IMR-90 (cell line): ENCODE results near the gene CAPRIN1. TPM values are rescaled to one million over a fixed set of nuclear protein-coding genes. Genes with fewer than 3 reads are reported as not detected.

Source experiments
- ATAC-seq: fragments of 200-7000 bp; cut with Tn5 transposase; 2 replicates; pipeline ENCODE4 v1.9.1; 2020; ENCODE audit warnings: low read depth, mild to moderate bottlenecking, moderate library complexity
- BruUV-seq: library from RNA; stranded (reverse); fragments of 400-500 nt; replicated peaks from 2 replicates; lab custom pipeline; 2021; lab: Mats Ljungman, UMichigan
- CTCF ChIA-PET: fragments of 300-600 bp; formaldehyde crosslinking; extraction: SDS; loops from one replicate; lab custom pipeline; 2021; ENCODE audit warnings: antibody characterized with exemption; lab: Yijun Ruan, JAX
- POLR2A ChIA-PET: fragments of 300-600 bp; sonication (Branson Sonifier 250); formaldehyde crosslinking; loops from one replicate; lab custom pipeline; 2022; ENCODE audit warnings: antibody characterized with exemption; ENCODE audit not compliant: unreplicated experiment; lab: Charles Lee
- DNase-seq: peaks from one replicate; pipeline ENCODE4 v3.0.0; 2013
- H2AFZ ChIP-seq: replicated peaks from 2 replicates; pipeline ENCODE3; 2013; ENCODE audit warnings: low read length, mild to moderate bottlenecking; ENCODE audit not compliant: poor library complexity
- H2AK5ac ChIP-seq: 2 replicates; pipeline ENCODE4 v1.6.1; 2013; ENCODE audit warnings: low read depth, low read length, inconsistent platforms
- H2AK9ac ChIP-seq: replicated peaks from 2 replicates; pipeline ENCODE3; 2013; ENCODE audit warnings: mild to moderate bottlenecking, low read depth, low read length, moderate library complexity; ENCODE audit not compliant: poor library complexity
- H2BK120ac ChIP-seq: 2 replicates; pipeline ENCODE4 v1.6.1; 2013; ENCODE audit warnings: low read depth, low read length, inconsistent platforms
- H2BK15ac ChIP-seq: 3 replicates; pipeline ENCODE4 v1.6.1; 2013; ENCODE audit warnings: low read depth, low read length, inconsistent platforms
- H2BK20ac ChIP-seq: 2 replicates; pipeline ENCODE4 v1.6.1; 2013; ENCODE audit warnings: low read depth, mild to moderate bottlenecking, inconsistent platforms, low read length, moderate library complexity
- H2BK5ac ChIP-seq: 2 replicates; pipeline ENCODE4 v1.6.1; 2013; ENCODE audit warnings: mild to moderate bottlenecking, low read depth, low read length, inconsistent platforms; ENCODE audit not compliant: poor library complexity, severe bottlenecking
- H3K14ac ChIP-seq: replicated peaks from 2 replicates; pipeline ENCODE4 v1.6.1; 2013; ENCODE audit warnings: low read depth, low read length, inconsistent platforms
- H3K18ac ChIP-seq: 2 replicates; pipeline ENCODE4 v1.6.1; 2013; ENCODE audit warnings: low read depth, low read length, control low read depth
- H3K23ac ChIP-seq: 2 replicates; pipeline ENCODE4 v1.6.1; 2013; ENCODE audit warnings: low read depth, low read length, inconsistent platforms
- H3K27ac ChIP-seq: 2 replicates; pipeline ENCODE4 v1.5.1; 2013; ENCODE audit warnings: mild to moderate bottlenecking, control low read depth, low read length; ENCODE audit not compliant: insufficient read depth
- H3K27me3 ChIP-seq: 2 replicates; pipeline ENCODE4 v1.6.1; 2013; ENCODE audit warnings: low read length; ENCODE audit not compliant: control insufficient read depth, insufficient read depth
- H3K36me3 ChIP-seq: 2 replicates; pipeline ENCODE4 v1.6.1; 2013; ENCODE audit warnings: low read length, mixed read lengths; ENCODE audit not compliant: control insufficient read depth, insufficient read depth
- H3K4ac ChIP-seq: 2 replicates; pipeline ENCODE4 v1.6.1; 2013; ENCODE audit warnings: low read depth, low read length, inconsistent platforms
- H3K4me1 ChIP-seq: 2 replicates; pipeline ENCODE4 v1.6.1; 2013; ENCODE audit warnings: low read length, mixed read lengths; ENCODE audit not compliant: control insufficient read depth, insufficient read depth
- H3K4me2 ChIP-seq: 2 replicates; pipeline ENCODE4 v1.6.1; 2013; ENCODE audit warnings: low read depth, mild to moderate bottlenecking, control low read depth, low read length, moderate library complexity
- H3K4me3 ChIP-seq: 2 replicates; pipeline ENCODE4 v1.5.1; 2013; ENCODE audit warnings: low read depth, mild to moderate bottlenecking, control low read depth, low read length, moderate library complexity; ENCODE audit not compliant: insufficient read depth
- H3K56ac ChIP-seq: 2 replicates; pipeline ENCODE4 v1.6.1; 2013; ENCODE audit warnings: low read length, inconsistent platforms; ENCODE audit not compliant: insufficient read depth; ENCODE audit errors: extremely low read depth
- H3K79me1 ChIP-seq, 2 experiments: 2 replicates each; pipeline ENCODE4 v1.6.1; 2013; ENCODE audit warnings: low read length in 2 of 2, inconsistent platforms in 1 of 2, low read depth in 1 of 2
- H3K9ac ChIP-seq: 2 replicates; pipeline ENCODE4 v1.6.1; 2013; ENCODE audit warnings: low read depth, low read length, control low read depth
- H3K9me1 ChIP-seq: 2 replicates; pipeline ENCODE4 v1.6.1; 2013; ENCODE audit warnings: low read length, inconsistent platforms; ENCODE audit not compliant: insufficient read depth
- H3K9me3 ChIP-seq: 2 replicates; pipeline ENCODE4 v1.6.1; 2013; ENCODE audit warnings: low read length; ENCODE audit not compliant: control insufficient read depth, insufficient read depth
- H4K20me1 ChIP-seq: 2 replicates; pipeline ENCODE4 v1.6.1; 2013; ENCODE audit warnings: low read length, inconsistent platforms; ENCODE audit not compliant: insufficient read depth
- H4K5ac ChIP-seq: 2 replicates; pipeline ENCODE4 v1.6.1; 2013; ENCODE audit warnings: mild to moderate bottlenecking, low read depth, low read length, control low read depth
- H4K8ac ChIP-seq, 2 experiments: 2 replicates each; pipeline ENCODE4 v1.6.1; 2013; ENCODE audit warnings: low read depth in 2 of 2, low read length in 2 of 2, control low read depth in 1 of 2, inconsistent platforms in 1 of 2
- H4K91ac ChIP-seq: 2 replicates; pipeline ENCODE4 v1.6.1; 2013; ENCODE audit warnings: low read depth, low read length, inconsistent platforms; ENCODE audit not compliant: insufficient read depth
- MAFK ChIP-seq: IDR thresholded peaks from 2 replicates; pipeline ENCODE4 v1.6.1; 2012; ENCODE audit warnings: low read depth, low read length, improper control_type of control experiment
- RCOR1 ChIP-seq: IDR thresholded peaks from 2 replicates; pipeline ENCODE4 v1.6.1; 2012; ENCODE audit warnings: mild to moderate bottlenecking, low read length, improper control_type of control experiment; ENCODE audit not compliant: insufficient replicate concordance
- WGBS, 2 experiments: methylation state at CpG; one replicate each; pipeline versions ENCODE4 v1.1.5 to v1.1.7; 2013; ENCODE audit warnings: missing lambda C conversion rate in 2 of 2; ENCODE audit not compliant: insufficient read length in 1 of 2; ENCODE audit errors: extremely low coverage in 2 of 2; 5-methylcytosine and 5-hydroxymethylcytosine counted together
- dilution Hi-C: fragments of 300-500 bp; cut with HindIII; formaldehyde crosslinking; loops from one replicate; pipeline ENCODE4 v1.14.3; 2018; ENCODE audit warnings: low sequenced_read_pairs; ENCODE audit not compliant: unreplicated experiment
- in situ Hi-C: fragments of 300-500 bp; cut with MboI; formaldehyde crosslinking; loops from 3 replicates; pipeline ENCODE4 v1.14.3; 2019; ENCODE audit warnings: low sequenced_read_pairs, inconsistent platforms, mixed read lengths
- intact Hi-C: fragments of 100-400 bp; cut with micrococcal nuclease; formaldehyde crosslinking; loops from 2 replicates; pipeline ENCODE4 v1.10.0; 2022
- polyA plus RNA-seq, 3 experiments: library from polyadenylated mRNA; depleted of rRNA; stranded (reverse); fragments of >200 nt; gene quantifications; 2 replicates each; pipeline ENCODE4 v1.2.3, GENCODE V29; 2012; ENCODE audit warnings: low replicate concordance in 1 of 3
- total RNA-seq: library from RNA; depleted of rRNA; stranded (reverse); fragments of >200 nt; gene quantifications from 2 replicates; pipeline ENCODE4 v1.2.3, GENCODE V29; 2012

Gene CAPRIN1
- total and polyA plus RNA-seq, 2 of the 4 experiments (the other 2 are of a cell fraction) = 127 to 253 TPM

GRCh38 chr11:34126959-34127848 lies 75.7 kb downstream of the CAPRIN1 start:
- DNase-seq = peak; percentile 73
- Histone ChIP-seq H4K8ac (peak overlapping the region in 1 of 2 experiments; percentile 53; a peak in 1 of 4 replicates), H2BK20ac (0 out of 2 replicates have a peak overlapping the region, but pooled peaks have one; percentile 50), H3K4me2 (no peak overlapping the region), H3K9me1 (no peaks in the 10 kb centered on the region; the same call in 1 of the 2 replicates), H2AK9ac (peak overlapping the region; percentile 37), H3K4me3 (no peak overlapping the region), H3K23ac (peak overlapping the region; percentile 4; the same call in 1 of the 2 replicates), H3K27me3 (no peaks in the 10 kb centered on the region), H2BK120ac (peak overlapping the region; percentile 60; the same call in 1 of the 2 replicates), H2AK5ac (no peak overlapping the region; the same call in 1 of the 2 replicates), H3K79me1 (peaks cover 3 to 8% of the 10 kb centered on the region in 2 experiments; a peak in 3 of 4 replicates), H3K9me3 (no peaks in the 10 kb centered on the region), H4K20me1 (no peaks in the 10 kb centered on the region), H4K5ac (peak overlapping the region; percentile 45; the same call in 1 of the 2 replicates), H3K14ac (peak overlapping the region; percentile 50; the same call in 1 of the 2 replicates), H3K4ac (peak overlapping the region; percentile 25; the same call in 1 of the 2 replicates), H3K9ac (no peak overlapping the region), H3K36me3 (peaks cover 32% of the 10 kb centered on the region), H4K91ac (no peak overlapping the region), H3K18ac (peak overlapping the region; percentile 6; the same call in 1 of the 2 replicates), H2BK5ac (peak overlapping the region; percentile 31), H3K27ac (peak overlapping the region; percentile 72), H2BK15ac (no peak overlapping the region), H3K4me1 (peaks cover 9% of the 10 kb centered on the region; the same call in 1 of the 2 replicates), H3K56ac (no peak overlapping the region), H2AFZ (peak overlapping the region; percentile 50)
- ATAC-seq = peak; percentile 83
- WGBS, 2 experiments = 100% methylated on average over 1 of the region's 12 CpGs; no CpG with 5 or more reads in 1 of the 2 experiments
- in situ Hi-C loops = no loop called here
- BruUV-seq = no TSS peak
- intact Hi-C loops = no loop called here
- POLR2A ChIA-PET = interaction anchor here (0.6 kb wide), 1 partner anchor 82 kb away, joined by 3 read pairs; no protein-coding TSS in a partner anchor
- TF ChIP-seq MAFK (peak; percentile 29; the same call in 1 of the 2 replicates), RCOR1 (no peak)
- CTCF ChIA-PET = no interaction called here
- dilution Hi-C loops = no loop called here
